Breast epithelium (tissue), 3 donors: ENCODE measurements around the gene YWHAG.

ENCODE experiments used
- CTCF ChIP-seq, 3 donors: fragments of 450-650 bp; IDR thresholded peaks; one replicate each; pipeline ENCODE4 v1.5.1; 2016 to 2017; ENCODE audit warnings: antibody characterized with exemption in 3 of 3, mild to moderate bottlenecking in 3 of 3, moderate library complexity in 3 of 3
- POLR2A ChIP-seq: fragments of 450-650 bp; IDR thresholded peaks from one replicate; pipeline ENCODE4 v1.6.1; 2016; ENCODE audit warnings: antibody characterized with exemption, mild to moderate bottlenecking, moderate library complexity

- TF ChIP-seq CTCF (IDR thresholded peaks at IDR 0.05) (no peak), POLR2A (no peak)
Observed at GRCh38 chr7:76343931-76344321, 14.9 kb downstream of the YWHAG start.
